Bronchial epithelial cell (primary cell): ENCODE data around the gene CLTC. TPM values are rescaled to one million over a fixed set of nuclear protein-coding genes. Genes with fewer than 3 reads are reported as not detected.

Experiments
- DNase-seq: peaks from one replicate; pipeline ENCODE4 v3.0.0-alpha.2; 2010; ENCODE audit warnings: low read depth
- FAIRE-seq: peaks from 2 replicates; lab custom pipeline; 2011; peaks lifted over from hg19 to GRCh38; lab: Jason Lieb, UNC
- H3K27me3 ChIP-seq: 2 replicates; pipeline ENCODE4 v1.5.1; 2011; ENCODE audit warnings: low read length; ENCODE audit not compliant: control insufficient read depth, insufficient read depth
- H3K36me3 ChIP-seq: 2 replicates; pipeline ENCODE4 v1.5.1; 2011; ENCODE audit warnings: low read length; ENCODE audit not compliant: control insufficient read depth, insufficient read depth
- H3K4me3 ChIP-seq: 2 replicates; pipeline ENCODE4 v1.5.1; 2011; ENCODE audit warnings: mild to moderate bottlenecking, low read depth, low read length, control low read depth
- total RNA-seq: library from RNA; depleted of rRNA; stranded (reverse); fragments of >200 nt; gene quantifications from 2 replicates; pipeline ENCODE4 v1.2.1, GENCODE V29; 2014
- TF ChIP-seq, protein P1 (sequence below): IDR thresholded peaks from 2 replicates; pipeline ENCODE4 v1.5.1; 2011; ENCODE audit warnings: mild to moderate bottlenecking, moderate library complexity, low read length, control low read depth, inconsistent platforms; ENCODE audit not compliant: insufficient read depth, severe bottlenecking

The CLTC gene
- total RNA-seq, 1 donor from 2014 or later = 251 TPM

DNA sequence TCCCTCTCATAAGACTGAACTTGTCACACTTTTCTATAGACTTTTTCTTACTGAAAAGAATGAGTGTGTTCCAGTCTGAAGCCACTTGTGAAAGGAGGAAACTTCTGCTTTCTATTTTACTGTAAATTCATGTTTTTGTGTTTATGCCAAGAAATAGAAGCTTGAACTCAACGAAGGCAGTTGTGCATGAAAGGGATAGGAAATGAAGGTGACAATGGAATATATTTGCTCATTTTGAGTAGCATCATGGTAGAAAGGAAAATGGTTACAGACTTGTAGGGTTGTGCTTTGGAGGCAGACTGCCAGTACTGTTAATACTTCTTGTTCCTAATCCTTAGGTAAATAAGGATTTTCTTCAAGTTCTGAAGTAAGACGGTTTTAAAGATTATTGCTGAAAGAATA lies 8.1 kb downstream of the CLTC start:
- TF ChIP-seq, protein P1, sequence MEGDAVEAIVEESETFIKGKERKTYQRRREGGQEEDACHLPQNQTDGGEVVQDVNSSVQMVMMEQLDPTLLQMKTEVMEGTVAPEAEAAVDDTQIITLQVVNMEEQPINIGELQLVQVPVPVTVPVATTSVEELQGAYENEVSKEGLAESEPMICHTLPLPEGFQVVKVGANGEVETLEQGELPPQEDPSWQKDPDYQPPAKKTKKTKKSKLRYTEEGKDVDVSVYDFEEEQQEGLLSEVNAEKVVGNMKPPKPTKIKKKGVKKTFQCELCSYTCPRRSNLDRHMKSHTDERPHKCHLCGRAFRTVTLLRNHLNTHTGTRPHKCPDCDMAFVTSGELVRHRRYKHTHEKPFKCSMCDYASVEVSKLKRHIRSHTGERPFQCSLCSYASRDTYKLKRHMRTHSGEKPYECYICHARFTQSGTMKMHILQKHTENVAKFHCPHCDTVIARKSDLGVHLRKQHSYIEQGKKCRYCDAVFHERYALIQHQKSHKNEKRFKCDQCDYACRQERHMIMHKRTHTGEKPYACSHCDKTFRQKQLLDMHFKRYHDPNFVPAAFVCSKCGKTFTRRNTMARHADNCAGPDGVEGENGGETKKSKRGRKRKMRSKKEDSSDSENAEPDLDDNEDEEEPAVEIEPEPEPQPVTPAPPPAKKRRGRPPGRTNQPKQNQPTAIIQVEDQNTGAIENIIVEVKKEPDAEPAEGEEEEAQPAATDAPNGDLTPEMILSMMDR = no peak
- no peak for DNase-seq
- Histone ChIP-seq H3K27me3 (no peaks in the 10 kb centered on the region), H3K4me3 (no peak overlapping the region), H3K36me3 (peaks cover 5% of the 10 kb centered on the region)
- no peak for FAIRE-seq

- Histone ChIP-seq H3K4me3 (no peak overlapping the region), H3K27me3 (no peaks in the 10 kb centered on the region), H3K36me3 (peaks cover 5% of the 10 kb centered on the region)
- DNase-seq (no peak), FAIRE-seq (no peak)
- TF ChIP-seq, protein P1 = no peak
Observed at GRCh38 chr17:59629174-59629573, 9.5 kb downstream of the CLTC start.

- Histone ChIP-seq H3K36me3 (peaks cover 5% of the 10 kb centered on the region), H3K27me3 (no peaks in the 10 kb centered on the region), H3K4me3 (no peak overlapping the region)
- no peak for DNase-seq
- FAIRE-seq = no peak
- TF ChIP-seq, protein P1 = no peak
Observed at GRCh38 chr17:59631276-59631675, 11.6 kb downstream of the CLTC start.

GRCh38 chr17:59632398-59632797 lies 12.7 kb downstream of the CLTC start:
- DNase-seq = no peak
- FAIRE-seq = no peak
- TF ChIP-seq, protein P1 = no peak
- H3K36me3 ChIP-seq = peaks cover 5% of the 10 kb centered on the region
- no peaks in the 10 kb centered on the region for H3K27me3 ChIP-seq
- no peak overlapping the region for H3K4me3 ChIP-seq

DNA sequence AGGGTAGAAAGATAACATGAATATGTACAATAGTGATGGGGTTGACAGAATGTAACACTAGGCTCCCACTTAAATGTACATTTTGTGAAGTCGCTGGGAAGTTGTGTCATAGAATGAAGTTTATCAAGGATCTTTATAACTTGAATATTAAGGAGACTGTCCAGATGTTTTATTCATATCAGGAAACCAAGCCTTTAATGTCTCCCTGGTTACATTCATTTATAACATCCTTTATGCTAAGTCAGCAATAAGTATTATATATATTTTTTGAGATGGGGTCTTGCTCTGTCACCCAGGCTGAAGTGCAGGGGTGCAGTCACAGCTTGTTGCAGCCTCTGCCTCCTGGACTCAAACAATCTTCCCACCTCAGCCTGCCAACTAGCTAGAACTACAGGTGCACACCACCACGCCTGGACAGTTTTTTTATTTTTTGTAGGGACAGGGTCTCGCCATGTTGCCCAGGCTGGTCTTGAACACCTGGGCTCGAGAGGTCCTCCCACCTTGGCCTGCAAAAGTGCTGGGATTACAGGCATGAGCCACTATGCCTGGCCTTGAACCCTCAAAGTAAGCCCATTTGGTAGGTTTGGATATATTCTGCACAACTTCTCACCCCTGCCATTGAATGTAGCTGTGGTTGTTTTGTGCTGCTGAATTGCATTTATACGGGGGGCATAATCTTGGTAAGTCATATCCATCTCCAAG lies 14.1 kb downstream of the CLTC start:
- TF ChIP-seq, protein P1 = no peak

More for the DNA sequence above, 14.1 kb downstream of the CLTC start:
- DNase-seq (no peak), FAIRE-seq (no peak)
- Histone ChIP-seq H3K4me3 (no peak overlapping the region), H3K36me3 (peaks cover 5% of the 10 kb centered on the region), H3K27me3 (no peaks in the 10 kb centered on the region)
